ENCODE results near the gene RAB5IF. TPM values are rescaled to one million over a fixed set of nuclear protein-coding genes. Genes with fewer than 3 reads are reported as not detected.
A peak's percentile ranks its signal among the peaks of the same experiment; 100 is the strongest.

RAB5IF gene
- total and polyA plus RNA-seq, 4 experiments from 2014 or later, result 63.4 to 212 (median 115) TPM

GRCh38 chr20:36611625-36612024 is 6.0 kb downstream of the RAB5IF start:
- no peaks in the 10 kb centered on the region for H3K27me3 ChIP-seq (ENCODE audit: insufficient read depth, low read length)
- intact Hi-C loops (cut with micrococcal nuclease), result loop anchor here (1.0 to 5.0 kb wide), 5 partner anchors 35 to 275 kb away; partner anchors contain the start of gene SLA2
- Mint-ChIP-seq H3K4me3 (no peak overlapping the region), H3K4me1 (peaks cover 14 to 30% (median 20%) of the 10 kb centered on the region in 4 donors), H3K9me3 (no peaks in the 10 kb centered on the region), H3K27ac (peak overlapping the region in 2 of 7 donors; percentile 27 to 63), H3K27me3 (no peaks in the 10 kb centered on the region), H3K36me3 (peaks cover 25 to 79% of the 10 kb centered on the region in 2 donors)
- ChIA-PET POLR2A (ENCODE audit: partially characterized antibody) (interaction anchor here (1.5 to 12.7 kb wide), 4 partner anchors 18 to 143 kb away, joined by 3 to 131 read pairs (median 4); partner anchors contain the start of genes SLA2 and TGIF2), CTCF (ENCODE audit: partially characterized antibody) (interaction anchor here (0.6 to 7.5 kb wide), 9 partner anchors 13 to 145 kb away, joined by 3 to 83 read pairs (median 4); partner anchors contain the start of gene SLA2)
- H3K4me1 ChIP-seq (ENCODE audit: insufficient read depth, low read length), result peaks cover 29% of the 10 kb centered on the region
- H3K27ac ChIP-seq (ENCODE audit: low read depth, low read length), result no peak overlapping the region
- no peak for DNase-seq
- H3K9me3 ChIP-seq (ENCODE audit: control insufficient read depth in 1 of 2, low read length in 2 of 2), result no peaks in the 10 kb centered on the region
- H3K4me3 ChIP-seq (ENCODE audit: low read length in 2 of 2), result no peak overlapping the region
- H3K36me3 ChIP-seq (ENCODE audit: insufficient read depth, low read length), result peaks cover 68% of the 10 kb centered on the region

GRCh38 chr20:36613974-36614373 is 8.4 kb downstream of the RAB5IF start:
- ChIA-PET POLR2A (ENCODE audit: partially characterized antibody) (interaction anchor here (1.3 to 12.7 kb wide), 2 partner anchors 8 to 30 kb away, joined by 7 to 131 read pairs; partner anchors contain the start of genes RAB5IF and SLA2), CTCF (ENCODE audit: partially characterized antibody) (interaction anchor here (0.8 to 7.5 kb wide), 10 partner anchors 10 to 142 kb away, joined by 3 to 83 read pairs (median 4); partner anchors contain the start of genes NDRG3 and SLA2)
- intact Hi-C loops (cut with micrococcal nuclease), result loop anchor here (2.0 to 5.0 kb wide), 3 partner anchors 118 to 273 kb away; no protein-coding TSS in a partner anchor
- H3K4me1 ChIP-seq (ENCODE audit: insufficient read depth, low read length), result peaks cover 15% of the 10 kb centered on the region
- no peak overlapping the region for H3K27ac ChIP-seq (ENCODE audit: low read depth, low read length)
- no peaks in the 10 kb centered on the region for H3K27me3 ChIP-seq (ENCODE audit: insufficient read depth, low read length)
- peak overlapping the region in 6 of 7 donors; percentile 43 to 74 (median 58) for H3K27ac Mint-ChIP-seq
- H3K27me3 Mint-ChIP-seq, result no peaks in the 10 kb centered on the region
- peaks cover 56% of the 10 kb centered on the region for H3K36me3 ChIP-seq (ENCODE audit: insufficient read depth, low read length)
- DNase-seq, result no peak
- no peak overlapping the region for H3K4me3 ChIP-seq (ENCODE audit: low read length in 2 of 2)
- H3K9me3 Mint-ChIP-seq, result no peaks in the 10 kb centered on the region
- H3K4me1 Mint-ChIP-seq, result peaks cover 8 to 15% (median 10%) of the 10 kb centered on the region in 4 donors
- H3K4me3 Mint-ChIP-seq, result no peak overlapping the region
- H3K36me3 Mint-ChIP-seq, result peaks cover 25 to 65% of the 10 kb centered on the region in 2 donors
- no peaks in the 10 kb centered on the region for H3K9me3 ChIP-seq (ENCODE audit: control insufficient read depth in 1 of 2, low read length in 2 of 2)

- H3K27ac Mint-ChIP-seq, result peak overlapping the region; percentile 35 to 75 (median 53)
- no peaks in the 10 kb centered on the region for H3K9me3 Mint-ChIP-seq
- peaks cover 8 to 15% (median 10%) of the 10 kb centered on the region in 4 donors for H3K4me1 Mint-ChIP-seq
- intact Hi-C loops (cut with micrococcal nuclease), result loop anchor here (5.0 kb wide), 1 partner anchor 117 kb away; no protein-coding TSS in a partner anchor
- Histone ChIP-seq H3K4me1 (ENCODE audit: insufficient read depth, low read length) (peaks cover 15% of the 10 kb centered on the region), H3K4me3 (ENCODE audit: low read length in 2 of 2) (no peak overlapping the region), H3K27ac (ENCODE audit: low read depth, low read length) (no peak overlapping the region), H3K27me3 (ENCODE audit: insufficient read depth, low read length) (no peaks in the 10 kb centered on the region), H3K9me3 (ENCODE audit: control insufficient read depth in 1 of 2, low read length in 2 of 2) (no peaks in the 10 kb centered on the region), H3K36me3 (ENCODE audit: insufficient read depth, low read length) (peaks cover 48% of the 10 kb centered on the region)
- H3K4me3 Mint-ChIP-seq, result no peak overlapping the region
- CTCF ChIA-PET (ENCODE audit: partially characterized antibody), result interaction anchor here (1.1 to 7.5 kb wide), 8 partner anchors 9 to 141 kb away, joined by 3 to 83 read pairs (median 5); partner anchors contain the start of gene SLA2
- H3K27me3 Mint-ChIP-seq, result no peaks in the 10 kb centered on the region
- no peak for DNase-seq
- POLR2A ChIA-PET (ENCODE audit: partially characterized antibody), result interaction anchor here (0.6 to 12.7 kb wide), 3 partner anchors 9 to 29 kb away, joined by 3 to 131 read pairs (median 7); partner anchors contain the start of genes RAB5IF and SLA2
- peaks cover 25 to 56% of the 10 kb centered on the region in 2 donors for H3K36me3 Mint-ChIP-seq
Observed at GRCh38 chr20:36614781-36615557, 9.4 kb downstream of the RAB5IF start.

GRCh38 chr20:36620917-36621316 is 15.3 kb downstream of the RAB5IF start:
- H3K36me3 ChIP-seq (ENCODE audit: insufficient read depth, low read length), result peaks cover 12% of the 10 kb centered on the region
- Mint-ChIP-seq H3K36me3 (peaks cover 27 to 32% of the 10 kb centered on the region in 2 donors), H3K27ac (peak overlapping the region; percentile 3 to 92 (median 73)), H3K4me1 (peaks cover 12 to 31% (median 21%) of the 10 kb centered on the region in 4 donors), H3K9me3 (no peaks in the 10 kb centered on the region), H3K27me3 (no peaks in the 10 kb centered on the region), H3K4me3 (no peak overlapping the region)
- H3K27me3 ChIP-seq (ENCODE audit: insufficient read depth, low read length), result no peaks in the 10 kb centered on the region
- intact Hi-C loops (cut with micrococcal nuclease), result no loop called here
- DNase-seq, result no peak
- peaks cover 11% of the 10 kb centered on the region for H3K4me1 ChIP-seq (ENCODE audit: insufficient read depth, low read length)
- ChIA-PET POLR2A (ENCODE audit: partially characterized antibody) (no interaction called here), CTCF (ENCODE audit: partially characterized antibody) (no interaction called here)
- H3K27ac ChIP-seq (ENCODE audit: low read depth, low read length), result no peak overlapping the region
- no peak overlapping the region for H3K4me3 ChIP-seq (ENCODE audit: low read length in 2 of 2)
- no peaks in the 10 kb centered on the region for H3K9me3 ChIP-seq (ENCODE audit: control insufficient read depth in 1 of 2, low read length in 2 of 2)

- Mint-ChIP-seq H3K27ac (peak overlapping the region; percentile 21 to 87 (median 43)), H3K4me3 (no peak overlapping the region), H3K36me3 (peaks cover 37 to 50% of the 10 kb centered on the region in 2 donors), H3K4me1 (peaks cover 12 to 49% (median 29%) of the 10 kb centered on the region in 4 donors), H3K27me3 (no peaks in the 10 kb centered on the region), H3K9me3 (peaks cover 0 to 2% (median 0%) of the 10 kb centered on the region in 8 donors)
- Histone ChIP-seq H3K36me3 (ENCODE audit: insufficient read depth, low read length) (peaks cover 22% of the 10 kb centered on the region), H3K4me3 (ENCODE audit: low read length in 2 of 2) (no peak overlapping the region), H3K4me1 (ENCODE audit: insufficient read depth, low read length) (peaks cover 17% of the 10 kb centered on the region), H3K27ac (ENCODE audit: low read depth, low read length) (no peak overlapping the region), H3K9me3 (ENCODE audit: control insufficient read depth in 1 of 2, low read length in 2 of 2) (no peaks in the 10 kb centered on the region), H3K27me3 (ENCODE audit: insufficient read depth, low read length) (no peaks in the 10 kb centered on the region)
- ChIA-PET POLR2A (ENCODE audit: partially characterized antibody) (interaction anchor here (0.6 to 2.2 kb wide), 3 partner anchors 15 to 65 kb away, joined by 3 to 8 read pairs (median 4); partner anchors contain the start of gene RAB5IF), CTCF (ENCODE audit: partially characterized antibody) (interaction anchor here (0.6 to 2.1 kb wide), 6 partner anchors 9 to 22 kb away, joined by 3 to 6 read pairs (median 4); partner anchors contain the start of genes RAB5IF and SLA2)
- intact Hi-C loops (cut with micrococcal nuclease), result no loop called here
- DNase-seq, result no peak
Observed at GRCh38 chr20:36623444-36623843, 17.9 kb downstream of the RAB5IF start.

- H3K4me3 Mint-ChIP-seq, result peak overlapping the region in 2 of 8 donors; percentile 1 to 59
- ChIA-PET POLR2A (ENCODE audit: partially characterized antibody) (interaction anchor here (1.8 to 2.2 kb wide), 2 partner anchors 16 to 18 kb away, joined by 4 to 8 read pairs; partner anchors contain the start of gene RAB5IF), CTCF (ENCODE audit: partially characterized antibody) (interaction anchor here (1.0 to 2.1 kb wide), 6 partner anchors 10 to 21 kb away, joined by 3 to 6 read pairs (median 4); partner anchors contain the start of genes RAB5IF and SLA2)
- H3K27ac Mint-ChIP-seq, result peak overlapping the region; percentile 34 to 87 (median 82)
- no peaks in the 10 kb centered on the region for H3K9me3 ChIP-seq (ENCODE audit: control insufficient read depth in 1 of 2, low read length in 2 of 2)
- H3K4me3 ChIP-seq (ENCODE audit: low read length in 2 of 2), result no peak overlapping the region
- peaks cover 22% of the 10 kb centered on the region for H3K36me3 ChIP-seq (ENCODE audit: insufficient read depth, low read length)
- H3K27me3 ChIP-seq (ENCODE audit: insufficient read depth, low read length), result no peaks in the 10 kb centered on the region
- H3K27ac ChIP-seq (ENCODE audit: low read depth, low read length), result no peak overlapping the region
- H3K4me1 ChIP-seq (ENCODE audit: insufficient read depth, low read length), result peaks cover 26% of the 10 kb centered on the region
- peaks cover 37 to 53% of the 10 kb centered on the region in 2 donors for H3K36me3 Mint-ChIP-seq
- no peak for DNase-seq
- H3K4me1 Mint-ChIP-seq, result peaks cover 12 to 55% (median 34%) of the 10 kb centered on the region in 4 donors
- H3K27me3 Mint-ChIP-seq, result no peaks in the 10 kb centered on the region
- intact Hi-C loops (cut with micrococcal nuclease), result no loop called here
- peaks cover 0 to 2% (median 0%) of the 10 kb centered on the region in 8 donors for H3K9me3 Mint-ChIP-seq
Observed at GRCh38 chr20:36624068-36624943, 18.7 kb downstream of the RAB5IF start.

Data from CD4-positive, alpha-beta memory T cell (primary cell).